ENCODE measurements around the gene TUBB4B.

TUBB4B gene

GRCh38 chr9:137213160-137214060 is 27.7 kb upstream of the TUBB4B start:
- no peak for DNase-seq

GRCh38 chr9:137214620-137215019 is 26.5 kb upstream of the TUBB4B start:
- no peak for DNase-seq

GRCh38 chr9:137215196-137215986 is 25.7 kb upstream of the TUBB4B start:
- no peak for DNase-seq

- DNase-seq = no peak
These were observed 24.7 kb upstream of the TUBB4B start for GRCh38 chr9:137216188-137216965.

GRCh38 chr9:137217276-137218211 is 23.5 kb upstream of the TUBB4B start:
- no peak for DNase-seq

- no peak for DNase-seq
These were observed 22.8 kb upstream of the TUBB4B start for GRCh38 chr9:137218212-137218753.

GRCh38 chr9:137218754-137219271 is 22.3 kb upstream of the TUBB4B start:
- DNase-seq = no peak

GRCh38 chr9:137219757-137220316 is 21.2 kb upstream of the TUBB4B start:
- no peak for DNase-seq

GRCh38 chr9:137220317-137221094 is 20.6 kb upstream of the TUBB4B start:
- no peak for DNase-seq

GRCh38 chr9:137221095-137221505 is 20.0 kb upstream of the TUBB4B start:
- no peak for DNase-seq

- DNase-seq = no peak
These were observed 19.5 kb upstream of the TUBB4B start for GRCh38 chr9:137221506-137222111.

GRCh38 chr9:137222190-137223077 is 18.7 kb upstream of the TUBB4B start, which contains the start of gene RNF208:
RNF208 (minus strand) TSS chr9:137222240; CDS start chr9:137221212, 1,028 bp downstream.
- no peak for DNase-seq

GRCh38 chr9:137223078-137223970 is 17.8 kb upstream of the TUBB4B start:
- DNase-seq = peak; percentile 98

GRCh38 chr9:137224830-137225694 is 16.0 kb upstream of the TUBB4B start, which contains the start of gene CYSRT1:
CYSRT1 (plus strand) TSS chr9:137225174; CDS start chr9:137225622, 448 bp downstream.
- no peak for DNase-seq

- no peak for DNase-seq
These were observed 15.3 kb upstream of the TUBB4B start for GRCh38 chr9:137225699-137226331.
